Measurements from ENCODE around the gene ICAM1. TPM values are rescaled to one million over a fixed set of nuclear protein-coding genes. Genes with fewer than 3 reads are reported as not detected.

ICAM1 gene
- total and polyA plus RNA-seq, 8 donors, result 2.3 to 15.6 (median 8.7) TPM

DNA sequence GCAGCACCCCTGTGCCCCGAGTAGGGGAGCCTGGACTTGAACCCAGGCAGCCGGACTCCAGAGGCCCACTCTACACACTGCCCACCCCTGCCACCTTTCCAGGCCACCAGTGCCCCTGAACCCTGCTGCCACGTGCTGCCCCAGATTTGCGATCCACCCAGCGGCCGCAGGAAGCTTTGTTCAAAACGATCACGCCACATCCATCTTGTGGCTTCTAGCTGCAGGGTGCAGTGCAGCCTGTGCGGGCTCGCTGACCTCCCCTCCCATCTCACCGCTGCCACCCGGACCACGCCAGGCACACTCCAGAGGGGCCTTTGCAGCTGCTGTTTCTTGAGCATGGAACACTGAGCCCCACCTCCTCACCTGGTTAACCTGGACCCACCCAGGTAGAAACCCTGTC is 58.6 kb downstream of the ICAM1 start:
- Histone ChIP-seq H3K4me1 (peaks cover 17 to 29% (median 26%) of the 10 kb centered on the region in 4 donors), H3K9me3 (no peaks in the 10 kb centered on the region), H3K27ac (no peak overlapping the region), H3K27me3 (no peaks in the 10 kb centered on the region), H3K36me3 (peaks cover 58 to 67% (median 61%) of the 10 kb centered on the region in 4 donors), H3K4me3 (no peak overlapping the region)
- TF ChIP-seq POLR2AphosphoS5 (IDR thresholded peaks at IDR 0.05) (no peak), EP300 (IDR thresholded peaks at IDR 0.05) (no peak), POLR2A (IDR thresholded peaks at IDR 0.05) (no peak)
- TF ChIP-seq, protein P1, sequence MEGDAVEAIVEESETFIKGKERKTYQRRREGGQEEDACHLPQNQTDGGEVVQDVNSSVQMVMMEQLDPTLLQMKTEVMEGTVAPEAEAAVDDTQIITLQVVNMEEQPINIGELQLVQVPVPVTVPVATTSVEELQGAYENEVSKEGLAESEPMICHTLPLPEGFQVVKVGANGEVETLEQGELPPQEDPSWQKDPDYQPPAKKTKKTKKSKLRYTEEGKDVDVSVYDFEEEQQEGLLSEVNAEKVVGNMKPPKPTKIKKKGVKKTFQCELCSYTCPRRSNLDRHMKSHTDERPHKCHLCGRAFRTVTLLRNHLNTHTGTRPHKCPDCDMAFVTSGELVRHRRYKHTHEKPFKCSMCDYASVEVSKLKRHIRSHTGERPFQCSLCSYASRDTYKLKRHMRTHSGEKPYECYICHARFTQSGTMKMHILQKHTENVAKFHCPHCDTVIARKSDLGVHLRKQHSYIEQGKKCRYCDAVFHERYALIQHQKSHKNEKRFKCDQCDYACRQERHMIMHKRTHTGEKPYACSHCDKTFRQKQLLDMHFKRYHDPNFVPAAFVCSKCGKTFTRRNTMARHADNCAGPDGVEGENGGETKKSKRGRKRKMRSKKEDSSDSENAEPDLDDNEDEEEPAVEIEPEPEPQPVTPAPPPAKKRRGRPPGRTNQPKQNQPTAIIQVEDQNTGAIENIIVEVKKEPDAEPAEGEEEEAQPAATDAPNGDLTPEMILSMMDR (IDR thresholded peaks at IDR 0.05), result no peak
- intact Hi-C loops (cut with DNase I; ENCODE audit: low total_unique reads), result loop anchor here (10.0 kb wide), 1 partner anchor 45 kb away; no protein-coding TSS in a partner anchor
- no peak for DNase-seq
- 89 to 96% (median 95%) methylated on average over 13 of the region's 13 CpGs for WGBS, 5 donors

DNA sequence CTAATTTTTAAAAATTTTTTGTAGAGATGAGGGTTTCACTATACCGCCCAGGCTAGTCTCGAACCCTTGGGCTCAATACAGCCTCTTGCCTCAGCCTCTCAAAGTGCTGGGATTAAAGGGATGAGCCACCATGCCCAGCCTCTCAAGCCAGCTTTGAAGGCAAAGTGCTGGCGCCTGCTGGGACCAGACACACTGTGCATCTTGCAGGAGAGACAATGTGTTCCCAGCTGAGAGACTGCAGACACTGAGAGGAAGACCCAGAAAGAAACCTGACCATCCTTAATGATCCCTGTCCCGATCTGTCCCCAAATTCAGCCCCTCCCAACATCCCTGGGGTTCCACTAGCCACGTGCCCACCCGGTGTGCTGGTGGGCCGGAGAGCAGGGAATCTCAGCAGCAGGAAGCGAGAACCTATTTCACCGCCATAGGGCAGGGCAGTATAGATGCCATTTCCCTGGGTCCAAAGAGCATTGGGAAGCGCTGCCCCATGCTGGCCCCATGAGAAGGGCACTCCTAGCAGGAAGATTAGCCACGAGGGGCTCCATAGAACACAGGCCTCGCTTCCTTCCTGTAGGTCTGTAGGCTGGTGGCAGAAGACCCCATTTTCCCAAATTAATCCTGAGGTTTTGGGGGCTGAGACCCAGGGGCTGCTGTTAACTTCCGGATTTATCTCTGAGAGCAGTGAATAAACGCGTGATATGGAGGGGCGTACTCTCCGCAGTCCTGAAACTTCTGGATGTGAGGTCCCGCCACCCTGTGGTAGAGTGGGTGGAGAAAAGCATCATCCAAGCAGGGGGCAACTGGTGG is 61.4 kb downstream of the ICAM1 start:
- DNase-seq, result peak in 1 of 2 donors; percentile 55
- peaks cover 17 to 40% (median 37%) of the 10 kb centered on the region in 4 donors for H3K4me1 ChIP-seq
- peak overlapping the region; percentile 81 to 83 (median 82) for H3K4me3 ChIP-seq
- TF ChIP-seq, protein P1 (IDR thresholded peaks at IDR 0.05), result no peak
- TF ChIP-seq POLR2A (IDR thresholded peaks at IDR 0.05) (no peak), EP300 (IDR thresholded peaks at IDR 0.05) (no peak), POLR2AphosphoS5 (IDR thresholded peaks at IDR 0.05) (no peak)
- intact Hi-C loops (cut with DNase I; ENCODE audit: low total_unique reads), result no loop called here
- no peaks in the 10 kb centered on the region for H3K9me3 ChIP-seq
- H3K36me3 ChIP-seq, result peaks cover 32 to 39% (median 33%) of the 10 kb centered on the region in 4 donors
- WGBS, 5 donors, result 27 to 31% (median 28%) methylated on average over 12 to 18 of the region's 18 CpGs
- H3K27ac ChIP-seq, result peak overlapping the region in 4 of 5 donors; percentile 88 to 96 (median 92)
- H3K27me3 ChIP-seq, result no peaks in the 10 kb centered on the region

DNA sequence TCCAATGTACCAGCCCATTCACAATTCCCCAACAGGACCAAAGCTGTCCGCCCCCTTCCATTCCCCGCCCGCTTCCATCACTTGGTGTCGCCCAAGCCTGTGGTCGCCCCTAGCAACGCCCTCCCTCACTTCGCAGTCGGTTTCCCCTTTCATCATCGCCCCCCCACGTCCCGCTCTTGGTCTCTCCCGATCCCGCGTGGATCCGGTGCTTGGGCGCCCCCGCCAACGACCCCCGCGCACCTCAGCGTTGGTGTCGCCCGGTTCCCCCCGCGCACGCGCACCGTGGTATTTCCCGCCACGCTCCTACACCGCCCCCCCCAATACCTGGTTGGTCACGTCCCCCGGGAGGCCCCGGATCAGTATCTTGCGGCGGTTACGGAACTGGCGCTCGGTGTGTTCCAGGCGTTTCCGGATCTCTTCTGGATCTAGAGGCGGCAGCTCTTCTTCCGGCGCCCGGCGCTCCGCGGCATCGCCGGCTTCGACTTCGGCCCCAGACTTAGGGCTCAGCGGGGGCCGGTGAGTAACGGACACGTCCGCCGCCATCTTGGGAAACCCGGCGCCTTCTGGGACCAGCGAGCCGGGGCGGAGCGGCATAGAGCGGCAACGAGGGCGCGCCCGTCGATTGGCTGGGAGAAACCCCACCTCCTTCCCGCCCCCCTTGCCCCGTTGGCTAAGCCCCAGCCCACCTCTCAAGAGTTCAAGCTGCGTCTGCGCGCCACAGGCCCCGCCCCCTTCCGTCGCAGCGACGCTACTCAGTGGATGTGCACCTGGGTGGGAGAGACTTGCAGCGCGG is 62.2 kb downstream of the ICAM1 start, which contains the start of gene RAVER1:
TSS of gene RAVER1 (minus strand) at position 565 of the 793 bp plus-strand sequence. CDS start at position 543, 22 bp downstream.
- H3K27me3 ChIP-seq, result no peaks in the 10 kb centered on the region
- 0 to 1% (median 0%) methylated on average over 44 to 82 of the region's 82 CpGs for WGBS, 5 donors
- H3K36me3 ChIP-seq, result peaks cover 24 to 31% (median 25%) of the 10 kb centered on the region in 4 donors
- peak; percentile 27 for TF ChIP-seq EP300 (IDR thresholded peaks at IDR 0.05)
- TF ChIP-seq, protein P1 (IDR thresholded peaks at IDR 0.05), result no peak
- peak; percentile 37 to 84 (median 78) for TF ChIP-seq POLR2AphosphoS5 (IDR thresholded peaks at IDR 0.05)
- no peak for TF ChIP-seq POLR2A (IDR thresholded peaks at IDR 0.05)
- intact Hi-C loops (cut with DNase I; ENCODE audit: low total_unique reads), result no loop called here
- peak; percentile 99 to 100 for DNase-seq
- no peaks in the 10 kb centered on the region for H3K9me3 ChIP-seq
- H3K4me3 ChIP-seq, result peak within 1 kb of the TSS; percentile 81 to 83 (median 82)
- H3K27ac ChIP-seq, result peak within 1 kb of the TSS; percentile 88 to 96 (median 90)
- H3K4me1 ChIP-seq, result peaks cover 17 to 40% (median 37%) of the 10 kb centered on the region in 4 donors
